Iris pigment epithelial cell (primary cell): Measurements from ENCODE around the gene JAG1.
"Not testable (repeated sequence)": the region's sequence is repeated elsewhere in the genome, so short reads cannot be mapped to it uniquely, and the experiment has no call there.

Experiments used
- DNase-seq: peaks from one replicate; pipeline ENCODE4 v3.0.0-alpha.2; 2011; ENCODE audit warnings: low read depth

The JAG1 gene

GRCh38 chr20:10610251-10610650 is 63.5 kb downstream of the JAG1 start:
- DNase-seq: no peak

DNA sequence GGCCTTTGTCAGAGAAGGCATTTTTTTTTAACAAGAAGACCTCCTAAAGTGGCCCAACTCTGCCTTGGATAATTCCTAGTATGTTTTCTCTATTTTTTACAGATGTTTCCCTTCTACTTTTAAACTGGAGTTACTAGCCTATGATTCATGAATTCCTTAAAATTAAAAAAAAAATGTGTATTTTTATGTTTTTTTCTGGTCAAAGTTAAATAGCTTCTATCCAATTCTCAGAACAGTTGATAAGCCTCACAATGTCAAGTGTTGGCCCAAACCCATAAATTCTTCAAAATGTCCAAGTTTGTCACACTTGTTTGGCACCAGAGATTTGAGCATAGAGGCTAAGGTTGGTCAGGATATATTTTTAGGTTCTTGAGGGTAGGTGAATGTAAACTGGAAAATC is 64.0 kb downstream of the JAG1 start:
- DNase-seq: no peak

GRCh38 chr20:10609276-10609675 is 64.5 kb downstream of the JAG1 start:
- peak; percentile 88 for DNase-seq

DNA sequence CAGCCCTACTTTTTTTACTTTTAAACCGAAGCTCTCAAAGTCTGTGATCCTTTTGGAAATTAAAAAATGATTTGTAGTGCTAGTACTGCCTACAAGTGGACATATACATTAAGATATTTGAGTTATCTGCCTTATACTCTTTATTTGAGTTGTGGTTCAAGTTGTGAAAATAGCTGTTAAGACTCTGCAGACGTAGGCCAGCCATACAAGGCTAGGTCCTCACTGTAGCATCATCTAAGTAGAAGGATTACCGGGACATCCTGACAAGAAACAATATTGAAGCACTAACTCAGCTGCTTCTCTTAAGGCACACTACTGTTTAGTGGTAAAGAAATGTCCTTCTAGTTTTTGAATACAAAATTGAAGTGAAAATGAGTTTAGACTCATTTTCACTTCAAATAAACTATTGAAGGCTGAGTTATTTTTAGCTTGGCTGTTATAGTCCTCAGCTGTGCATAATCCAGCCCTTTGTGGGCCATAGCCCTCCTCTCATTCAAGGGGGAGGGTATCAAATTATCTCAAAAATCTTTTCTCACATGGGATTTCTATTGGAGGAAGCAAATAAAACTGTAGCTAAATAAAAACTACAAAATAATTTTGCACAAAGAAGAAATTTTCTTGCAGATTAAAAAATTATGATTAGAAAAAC is 68.1 kb downstream of the JAG1 start:
- DNase-seq: no peak

- DNase-seq: no peak
Observed at GRCh38 chr20:10604865-10605440, 68.8 kb downstream of the JAG1 start.

- peak; percentile 88 for DNase-seq
Observed at GRCh38 chr20:10603971-10604864, 69.6 kb downstream of the JAG1 start.

DNA sequence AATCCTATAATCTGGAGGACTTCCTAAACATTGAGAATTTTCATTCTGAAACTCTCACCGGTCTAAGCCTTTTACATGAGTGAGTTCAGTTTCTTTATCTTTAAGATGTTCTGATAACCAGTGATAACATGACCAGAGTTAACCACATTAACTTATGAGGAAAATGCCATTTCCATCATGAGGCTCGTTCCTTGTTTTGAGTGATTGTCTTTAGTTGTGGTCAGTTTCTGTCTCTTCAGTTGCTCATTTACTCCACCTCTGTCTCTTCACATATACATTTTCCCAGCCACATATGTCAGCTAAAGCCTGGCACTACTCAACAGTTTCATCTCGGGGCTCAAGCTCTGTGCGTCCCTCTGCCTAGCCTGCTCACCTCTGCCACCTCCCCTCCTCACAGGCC is 70.4 kb downstream of the JAG1 start:
- DNase-seq: no peak

DNA sequence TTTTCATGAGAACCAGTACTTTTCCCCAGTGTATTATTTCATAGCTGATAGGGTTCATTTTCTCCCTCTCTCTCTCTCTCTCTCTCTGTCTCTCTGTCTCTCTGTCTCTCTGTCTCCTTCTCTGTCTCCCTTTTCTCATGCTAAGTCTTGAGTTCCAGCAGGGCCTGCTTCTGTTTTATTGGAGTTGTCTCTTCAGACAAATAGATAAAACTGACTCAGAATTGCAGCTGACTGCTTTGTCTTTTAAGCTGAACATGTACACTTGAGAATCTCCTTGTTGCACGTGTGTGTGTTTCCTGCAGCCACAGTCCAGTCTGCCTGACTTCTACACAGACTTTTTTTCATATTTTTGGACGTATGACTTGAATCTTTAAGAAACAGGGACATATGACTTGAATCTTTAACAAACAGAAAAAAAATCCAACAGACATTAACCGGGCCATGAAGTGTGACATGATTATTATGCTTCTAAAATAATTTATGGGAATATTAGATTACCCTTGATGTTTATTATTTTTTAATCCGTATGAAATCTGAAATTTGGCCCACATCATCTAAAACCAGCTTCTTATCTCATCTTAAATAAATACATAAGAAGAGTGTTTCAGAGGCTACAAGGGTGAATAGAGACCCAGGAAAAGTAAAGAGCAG is 71.5 kb downstream of the JAG1 start:
- no peak for DNase-seq

GRCh38 chr20:10597637-10598036 is 76.2 kb downstream of the JAG1 start:
- DNase-seq: no peak

- DNase-seq: peak; percentile 94
Observed at GRCh38 chr20:10596710-10597121, 77.1 kb downstream of the JAG1 start.

- no peak for DNase-seq
Observed at GRCh38 chr20:10595985-10596384, 77.8 kb downstream of the JAG1 start.

- no peak for DNase-seq
Observed at GRCh38 chr20:10595266-10595665, 78.5 kb downstream of the JAG1 start.

DNA sequence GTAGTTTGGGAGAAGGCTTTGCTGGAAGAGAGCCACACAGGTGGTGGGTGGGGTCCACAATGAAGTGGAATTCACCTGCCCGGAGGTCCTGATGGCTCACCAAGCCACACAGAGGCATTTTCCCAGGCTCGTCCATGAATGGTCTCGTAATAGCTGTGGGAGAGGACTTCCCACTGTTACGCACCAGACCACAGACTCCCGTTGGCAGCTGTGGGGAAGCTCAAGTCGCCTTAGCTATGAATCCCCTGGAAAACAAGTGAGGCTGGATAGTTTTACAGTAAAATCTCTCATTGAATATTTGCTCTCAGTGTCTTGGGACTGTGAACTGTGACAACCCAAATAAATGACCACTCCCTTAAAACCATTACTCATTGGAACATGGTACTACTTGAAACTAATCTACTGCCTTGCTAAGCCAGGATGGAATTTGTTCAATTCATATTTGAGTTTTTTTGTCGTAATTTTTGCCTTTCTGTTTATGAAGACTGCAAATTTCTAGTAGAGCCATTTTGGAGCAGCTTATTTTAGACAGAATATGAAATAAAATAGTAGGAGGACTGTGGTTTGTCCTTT is 79.4 kb downstream of the JAG1 start:
- DNase-seq: no peak

- DNase-seq: no peak
Observed at GRCh38 chr20:10591946-10592521, 81.8 kb downstream of the JAG1 start.

DNA sequence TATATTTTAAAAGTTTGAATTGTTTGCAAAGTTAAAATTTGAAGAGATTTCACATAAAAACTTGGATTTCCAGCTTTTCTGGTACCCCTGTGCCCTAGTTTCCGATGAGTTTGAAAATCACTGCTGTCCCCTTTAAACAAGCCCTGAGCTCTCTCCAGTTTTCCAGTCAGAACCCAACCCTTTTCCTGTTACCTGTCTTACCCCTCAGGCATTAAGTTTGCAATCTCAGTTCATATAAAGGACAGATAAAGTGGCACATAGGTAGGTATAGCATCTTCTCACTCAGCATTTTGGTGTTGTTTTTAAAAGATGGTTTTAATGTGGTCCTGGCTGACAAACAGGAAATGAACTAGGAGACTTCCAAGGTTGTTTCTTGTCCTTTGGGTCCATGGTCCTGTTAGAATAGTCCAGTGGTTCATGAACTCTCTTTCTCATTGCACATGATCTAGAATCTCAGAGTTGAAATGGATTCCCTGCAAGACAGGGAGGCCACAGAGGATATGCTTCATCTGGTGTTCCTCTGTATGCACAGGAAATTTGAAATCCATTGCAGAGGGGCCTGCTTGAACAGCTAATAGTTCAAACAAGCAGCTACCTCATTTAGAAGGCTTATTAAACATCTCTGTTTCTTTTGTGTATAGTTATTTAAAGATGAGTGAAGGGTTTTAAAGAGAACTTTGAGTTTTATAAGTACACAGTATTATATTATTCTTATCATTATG is 82.7 kb downstream of the JAG1 start:
- no peak for DNase-seq

GRCh38 chr20:10590446-10590845 is 83.4 kb downstream of the JAG1 start:
- not testable (repeated sequence) for DNase-seq
